GM12872 (cell line): ENCODE measurements around the gene TMEM208.

Source experiments
- CTCF ChIP-seq: IDR thresholded peaks from 3 replicates; pipeline ENCODE4 v1.5.1; 2011; ENCODE audit warnings: low read depth, mild to moderate bottlenecking, low read length, moderate library complexity; ENCODE audit not compliant: insufficient read depth

The TMEM208 gene

GRCh38 chr16:67199808-67200198 is 27.1 kb upstream of the TMEM208 start:
- TF ChIP-seq CTCF, result no peak

GRCh38 chr16:67200491-67200890 is 26.4 kb upstream of the TMEM208 start:
- TF ChIP-seq CTCF, result no peak

- TF ChIP-seq CTCF, result no peak
These were observed 25.3 kb upstream of the TMEM208 start for GRCh38 chr16:67201411-67202345.

- no peak for TF ChIP-seq CTCF
These were observed 24.5 kb upstream of the TMEM208 start for GRCh38 chr16:67202426-67202825.

GRCh38 chr16:67202956-67203493 is 23.9 kb upstream of the TMEM208 start:
- TF ChIP-seq CTCF, result no peak

- TF ChIP-seq CTCF, result no peak
These were observed 22.9 kb upstream of the TMEM208 start for GRCh38 chr16:67204076-67204475.

GRCh38 chr16:67206129-67206837 is 20.6 kb upstream of the TMEM208 start:
- no peak for TF ChIP-seq CTCF
